Measurements from ENCODE around the gene STT3B.
A peak's percentile ranks its signal among the peaks of the same experiment; 100 is the strongest.

The STT3B gene

DNA sequence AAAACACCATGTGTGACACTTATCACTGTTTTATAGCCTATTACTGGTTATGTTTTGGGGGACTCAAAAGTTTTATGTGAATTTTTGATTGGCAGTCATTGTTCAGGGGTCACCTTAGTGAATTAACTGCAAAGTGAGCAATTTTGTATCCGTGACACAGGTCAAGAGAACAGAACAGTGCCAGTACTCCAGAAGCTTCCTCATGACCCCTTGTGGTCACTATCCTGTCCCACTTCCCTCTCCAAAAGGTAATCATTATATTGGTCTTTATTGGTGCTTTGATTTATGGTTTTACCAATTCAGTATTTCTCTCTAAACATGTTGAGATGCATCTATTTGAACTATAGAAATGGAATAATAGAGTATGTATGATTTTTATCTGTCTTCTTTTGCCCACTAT is 107.1 kb downstream of the STT3B start:
- H2AFZ ChIP-seq (ENCODE audit: insufficient read depth, low read length, poor library complexity) = no peak overlapping the region
- H3K9ac ChIP-seq (ENCODE audit: low read length) = no peak overlapping the region
- no peak overlapping the region for H2AK5ac ChIP-seq (ENCODE audit: low read length)
- no peaks in the 10 kb centered on the region for H3K4me1 ChIP-seq (ENCODE audit: control insufficient read depth in 1 of 2, insufficient read depth in 2 of 2, low read length in 2 of 2)
- H4K12ac ChIP-seq (ENCODE audit: low read depth, low read length) = no peak overlapping the region
- H3K27me3 ChIP-seq (ENCODE audit: insufficient read depth, low read length) = no peaks in the 10 kb centered on the region
- no peak for DNase-seq
- no peak overlapping the region for H4K91ac ChIP-seq (ENCODE audit: low read depth, low read length)
- no peak overlapping the region for H2BK12ac ChIP-seq (ENCODE audit: low read length)
- no peaks in the 10 kb centered on the region for H3K9me3 ChIP-seq (ENCODE audit: insufficient read depth, low read depth, low read length)
- no peak overlapping the region for H3K4me2 ChIP-seq (ENCODE audit: low read length)
- H3K79me1 ChIP-seq (ENCODE audit: low read length) = no peaks in the 10 kb centered on the region
- no peak overlapping the region for H2BK120ac ChIP-seq (ENCODE audit: insufficient read depth, low read length, poor library complexity)
- H4K8ac ChIP-seq (ENCODE audit: low read depth, low read length) = no peak overlapping the region
- H3K27ac ChIP-seq (ENCODE audit: low read depth, low read length) = no peak overlapping the region
- WGBS (ENCODE audit: extremely low coverage, insufficient coverage, insufficient read length) = no CpG with 5 or more reads among the region's 1 CpG
- H3K4me3 ChIP-seq (ENCODE audit: low read depth, low read length) = no peak overlapping the region
- H3K18ac ChIP-seq (ENCODE audit: low read length) = no peak overlapping the region
- H3K23ac ChIP-seq (ENCODE audit: low read length) = no peak overlapping the region
- H3K79me2 ChIP-seq (ENCODE audit: control insufficient read depth, insufficient read depth, low read length, poor library complexity) = no peaks in the 10 kb centered on the region
- no peak overlapping the region for H3K4ac ChIP-seq (ENCODE audit: low read depth, low read length)
- H2BK5ac ChIP-seq (ENCODE audit: low read depth, low read length, poor library complexity) = no peak overlapping the region
- no peak overlapping the region for H3K14ac ChIP-seq (ENCODE audit: low read length)
- no peaks in the 10 kb centered on the region for H3K36me3 ChIP-seq (ENCODE audit: control insufficient read depth in 1 of 2, insufficient read depth in 2 of 2, low read length in 2 of 2)

DNA sequence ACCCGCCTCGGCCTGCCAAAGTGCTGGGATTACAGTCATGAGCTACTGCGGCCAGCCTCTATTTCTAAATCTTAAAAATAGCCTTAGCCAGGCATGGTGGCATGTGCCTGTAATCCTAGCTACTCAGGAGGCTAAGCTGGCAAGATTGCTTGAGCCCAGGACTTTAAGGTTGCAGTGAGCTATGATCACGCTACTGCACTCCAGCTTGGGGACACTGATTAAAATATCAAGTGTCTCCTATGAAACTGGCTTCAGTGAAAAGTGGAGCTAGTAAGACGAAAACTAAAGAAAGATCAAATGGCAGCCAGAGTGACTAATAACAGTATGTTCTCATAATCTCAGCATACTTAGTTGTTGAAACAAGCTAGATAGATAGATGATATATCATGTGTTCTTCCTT is 112.5 kb downstream of the STT3B start:
- no peak overlapping the region for H2AK5ac ChIP-seq (ENCODE audit: low read length)
- no peak overlapping the region for H3K4me3 ChIP-seq (ENCODE audit: low read depth, low read length)
- no peaks in the 10 kb centered on the region for H3K79me1 ChIP-seq (ENCODE audit: low read length)
- H2BK12ac ChIP-seq (ENCODE audit: low read length) = no peak overlapping the region
- H2AFZ ChIP-seq (ENCODE audit: insufficient read depth, low read length, poor library complexity) = no peak overlapping the region
- H3K9me3 ChIP-seq (ENCODE audit: insufficient read depth, low read depth, low read length) = peaks cover 10% of the 10 kb centered on the region
- no peaks in the 10 kb centered on the region for H3K79me2 ChIP-seq (ENCODE audit: control insufficient read depth, insufficient read depth, low read length, poor library complexity)
- H3K4ac ChIP-seq (ENCODE audit: low read depth, low read length) = no peak overlapping the region
- H4K8ac ChIP-seq (ENCODE audit: low read depth, low read length) = no peak overlapping the region
- H2BK120ac ChIP-seq (ENCODE audit: insufficient read depth, low read length, poor library complexity) = no peak overlapping the region
- no peak overlapping the region for H3K23ac ChIP-seq (ENCODE audit: low read length)
- no peak overlapping the region for H3K27ac ChIP-seq (ENCODE audit: low read depth, low read length)
- no peak overlapping the region for H4K91ac ChIP-seq (ENCODE audit: low read depth, low read length)
- H3K18ac ChIP-seq (ENCODE audit: low read length) = no peak overlapping the region
- H2BK5ac ChIP-seq (ENCODE audit: low read depth, low read length, poor library complexity) = no peak overlapping the region
- no peak for DNase-seq
- H4K12ac ChIP-seq (ENCODE audit: low read depth, low read length) = no peak overlapping the region
- H3K9ac ChIP-seq (ENCODE audit: low read length) = no peak overlapping the region
- WGBS (ENCODE audit: extremely low coverage, insufficient coverage, insufficient read length) = no CpG with 5 or more reads among the region's 5 CpGs
- peaks cover 16 to 21% of the 10 kb centered on the region in 2 experiments for H3K36me3 ChIP-seq (ENCODE audit: control insufficient read depth in 1 of 2, insufficient read depth in 2 of 2, low read length in 2 of 2)
- H3K27me3 ChIP-seq (ENCODE audit: insufficient read depth, low read length) = no peaks in the 10 kb centered on the region
- H3K14ac ChIP-seq (ENCODE audit: low read length) = no peak overlapping the region
- H3K4me1 ChIP-seq (ENCODE audit: control insufficient read depth in 1 of 2, insufficient read depth in 2 of 2, low read length in 2 of 2) = no peaks in the 10 kb centered on the region
- H3K4me2 ChIP-seq (ENCODE audit: low read length) = no peak overlapping the region

DNA sequence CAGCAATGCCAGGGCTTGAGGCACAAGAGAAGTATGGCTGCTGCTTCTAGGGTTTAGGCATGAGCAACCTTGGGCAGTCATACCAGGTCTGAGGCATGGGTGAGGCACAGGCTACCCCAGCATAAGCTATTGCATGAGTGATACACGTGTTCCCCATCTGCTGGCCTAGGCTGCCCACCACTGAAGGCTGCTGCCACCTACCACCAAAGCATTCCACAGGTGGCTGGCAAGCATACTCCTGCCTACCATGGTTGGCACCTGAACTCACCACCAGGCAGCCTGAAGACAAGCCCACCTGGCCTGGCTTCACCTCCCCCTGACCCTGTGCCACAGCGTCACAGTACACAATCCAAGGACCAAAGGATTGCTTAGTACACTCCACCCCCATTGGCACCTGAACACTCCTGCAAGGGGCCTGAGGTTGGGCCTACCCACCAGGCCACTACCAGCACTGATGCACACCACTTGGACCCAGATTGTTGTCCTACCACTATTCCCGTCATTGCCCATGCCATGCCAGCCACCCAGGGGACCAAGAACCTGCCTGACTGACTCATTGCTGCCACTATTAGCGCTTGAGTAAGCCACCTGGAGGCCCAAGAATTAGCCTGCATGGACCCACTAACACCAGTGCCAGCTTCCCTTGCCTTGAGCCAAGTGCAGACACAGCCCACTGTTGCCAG is 115.7 kb downstream of the STT3B start:
- no peak overlapping the region for H2AFZ ChIP-seq (ENCODE audit: insufficient read depth, low read length, poor library complexity)
- peak overlapping the region; percentile 21 for H3K4me3 ChIP-seq (ENCODE audit: low read depth, low read length)
- no peak for DNase-seq
- H3K4me2 ChIP-seq (ENCODE audit: low read length) = no peak overlapping the region
- H3K9me3 ChIP-seq (ENCODE audit: insufficient read depth, low read depth, low read length) = peaks cover 13% of the 10 kb centered on the region
- no peaks in the 10 kb centered on the region for H3K79me2 ChIP-seq (ENCODE audit: control insufficient read depth, insufficient read depth, low read length, poor library complexity)
- peak overlapping the region; percentile 55 for H3K9ac ChIP-seq (ENCODE audit: low read length)
- H4K91ac ChIP-seq (ENCODE audit: low read depth, low read length) = no peak overlapping the region
- no peak overlapping the region for H4K8ac ChIP-seq (ENCODE audit: low read depth, low read length)
- no peaks in the 10 kb centered on the region for H3K79me1 ChIP-seq (ENCODE audit: low read length)
- no peak overlapping the region for H2AK5ac ChIP-seq (ENCODE audit: low read length)
- no peak overlapping the region for H4K12ac ChIP-seq (ENCODE audit: low read depth, low read length)
- no peak overlapping the region for H2BK12ac ChIP-seq (ENCODE audit: low read length)
- no CpG with 5 or more reads among the region's 4 CpGs for WGBS (ENCODE audit: extremely low coverage, insufficient coverage, insufficient read length)
- peaks cover 16 to 23% of the 10 kb centered on the region in 2 experiments for H3K36me3 ChIP-seq (ENCODE audit: control insufficient read depth in 1 of 2, insufficient read depth in 2 of 2, low read length in 2 of 2)
- H2BK120ac ChIP-seq (ENCODE audit: insufficient read depth, low read length, poor library complexity) = no peak overlapping the region
- H3K4me1 ChIP-seq (ENCODE audit: control insufficient read depth in 1 of 2, insufficient read depth in 2 of 2, low read length in 2 of 2) = no peaks in the 10 kb centered on the region
- H3K18ac ChIP-seq (ENCODE audit: low read length) = no peak overlapping the region
- H3K27ac ChIP-seq (ENCODE audit: low read depth, low read length) = no peak overlapping the region
- no peak overlapping the region for H3K4ac ChIP-seq (ENCODE audit: low read depth, low read length)
- no peaks in the 10 kb centered on the region for H3K27me3 ChIP-seq (ENCODE audit: insufficient read depth, low read length)
- H3K23ac ChIP-seq (ENCODE audit: low read length) = no peak overlapping the region
- H3K14ac ChIP-seq (ENCODE audit: low read length) = no peak overlapping the region
- H2BK5ac ChIP-seq (ENCODE audit: low read depth, low read length, poor library complexity) = no peak overlapping the region

DNA sequence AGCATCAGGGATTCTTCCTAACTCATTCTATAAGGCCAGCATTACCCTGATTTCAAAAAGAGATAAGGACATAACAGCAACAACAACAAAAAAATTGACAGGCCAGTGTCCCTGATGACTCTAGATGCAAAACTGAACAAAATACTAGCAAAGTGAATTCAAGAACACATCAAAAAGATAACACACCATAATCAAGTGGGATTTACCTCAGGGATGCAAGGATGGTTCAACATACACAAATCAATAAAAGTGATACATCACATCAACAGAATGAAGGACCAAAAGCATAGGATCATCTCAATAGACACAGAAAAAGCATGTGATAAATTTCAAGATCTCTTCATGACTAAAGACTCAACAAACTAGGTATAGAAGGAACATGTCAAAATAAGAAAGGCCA is 119.6 kb downstream of the STT3B start:
- no peak overlapping the region for H3K18ac ChIP-seq (ENCODE audit: low read length)
- H3K79me1 ChIP-seq (ENCODE audit: low read length) = no peaks in the 10 kb centered on the region
- no peak overlapping the region for H3K4ac ChIP-seq (ENCODE audit: low read depth, low read length)
- no peak overlapping the region for H4K8ac ChIP-seq (ENCODE audit: low read depth, low read length)
- no peak overlapping the region for H2BK120ac ChIP-seq (ENCODE audit: insufficient read depth, low read length, poor library complexity)
- no peak overlapping the region for H3K27ac ChIP-seq (ENCODE audit: low read depth, low read length)
- H4K12ac ChIP-seq (ENCODE audit: low read depth, low read length) = no peak overlapping the region
- no peaks in the 10 kb centered on the region for H3K4me1 ChIP-seq (ENCODE audit: control insufficient read depth in 1 of 2, insufficient read depth in 2 of 2, low read length in 2 of 2)
- H3K9me3 ChIP-seq (ENCODE audit: insufficient read depth, low read depth, low read length) = peaks cover 15% of the 10 kb centered on the region
- H3K4me3 ChIP-seq (ENCODE audit: low read depth, low read length) = no peak overlapping the region
- H3K9ac ChIP-seq (ENCODE audit: low read length) = no peak overlapping the region
- H3K23ac ChIP-seq (ENCODE audit: low read length) = no peak overlapping the region
- H3K79me2 ChIP-seq (ENCODE audit: control insufficient read depth, insufficient read depth, low read length, poor library complexity) = no peaks in the 10 kb centered on the region
- no peak overlapping the region for H2BK12ac ChIP-seq (ENCODE audit: low read length)
- H3K36me3 ChIP-seq (ENCODE audit: control insufficient read depth in 1 of 2, insufficient read depth in 2 of 2, low read length in 2 of 2) = peaks cover 15 to 17% of the 10 kb centered on the region in 2 experiments
- H2AFZ ChIP-seq (ENCODE audit: insufficient read depth, low read length, poor library complexity) = no peak overlapping the region
- H2BK5ac ChIP-seq (ENCODE audit: low read depth, low read length, poor library complexity) = no peak overlapping the region
- H3K4me2 ChIP-seq (ENCODE audit: low read length) = no peak overlapping the region
- H4K91ac ChIP-seq (ENCODE audit: low read depth, low read length) = no peak overlapping the region
- no peak overlapping the region for H2AK5ac ChIP-seq (ENCODE audit: low read length)
- H3K14ac ChIP-seq (ENCODE audit: low read length) = no peak overlapping the region
- no peak for DNase-seq
- no peaks in the 10 kb centered on the region for H3K27me3 ChIP-seq (ENCODE audit: insufficient read depth, low read length)
